Measurements from ENCODE around the gene HBG2.
"Not testable (repeated sequence)": the region's sequence is repeated elsewhere in the genome, so short reads cannot be mapped to it uniquely, and the experiment has no call there.

- TF ChIP-seq EZH2 (IDR thresholded peaks at IDR 0.05; ENCODE audit: low read depth, unreplicated experiment); CTCF (conservative IDR thresholded peaks at IDR 0.05; ENCODE audit: low read depth in 2 of 2); POLR2AphosphoS5 (IDR thresholded peaks at IDR 0.05; ENCODE audit: low read depth); JUNB (IDR thresholded peaks at IDR 0.05; ENCODE audit: unreplicated experiment); REST (IDR thresholded peaks at IDR 0.05; ENCODE audit: unreplicated experiment); CREB1 (CRISPR knock-in tag; IDR thresholded peaks at IDR 0.05; ENCODE audit: low read depth); ETS1 (IDR thresholded peaks at IDR 0.05); EZH2phosphoT487 (IDR thresholded peaks at IDR 0.05; ENCODE audit: unreplicated experiment): not testable (repeated sequence)
These were observed 1.1 kb downstream of the HBG2 start for GRCh38 chr11:5253440-5253839.

Measured in GM23338 (cell line).